Neural progenitor cell (in vitro differentiated cells): Measurements from ENCODE around the gene RBM27.

Source experiments
- CTCF ChIP-seq: fragments of 200-600 bp; sonication (generic); IDR thresholded peaks from 2 replicates; pipeline ENCODE4 v1.5.1; 2017; ENCODE audit warnings: antibody characterized with exemption, mild to moderate bottlenecking
- EZH2 ChIP-seq: fragments of 200-600 bp; sonication (generic); IDR thresholded peaks from 2 replicates; pipeline ENCODE4 v1.6.1; 2017; ENCODE audit warnings: antibody characterized with exemption, mild to moderate bottlenecking, moderate library complexity
- EZH2phosphoT487 ChIP-seq: fragments of 200-600 bp; sonication (generic); IDR thresholded peaks from 2 replicates; pipeline ENCODE4 v1.6.1; 2017; ENCODE audit warnings: antibody characterized with exemption

- TF ChIP-seq CTCF (no peak), EZH2 (no peak), EZH2phosphoT487 (no peak)
Observed at GRCh38 chr5:146248561-146248960, 45.2 kb downstream of the RBM27 start.
